Gastrocnemius medialis (tissue), 4 donors: ENCODE data around the gene HTRA3. TPM values are rescaled to one million over a fixed set of nuclear protein-coding genes. Genes with fewer than 3 reads are reported as not detected.

Source experiments
- ATAC-seq, 2 donors: fragments of 150-250 bp; one replicate each; pipeline ENCODE4 v1.9.1; 2016
- DNase-seq, 2 donors: peaks; one replicate each; pipeline ENCODE4 v3.0.0-alpha.2; 2019
- H3K27ac ChIP-seq, 4 donors: fragments of 200-600 bp; sonication (generic); 1 replicate in 1 of 4; 2 replicates in 3 of 4; pipeline ENCODE4 v1.5.1; 2016 to 2018; ENCODE audit warnings: mild to moderate bottlenecking in 2 of 4, moderate library complexity in 1 of 4
- H3K27me3 ChIP-seq, 3 donors: fragments of 200-600 bp; sonication (generic) in 2 of 3; 1 replicate in 1 of 3; 2 replicates in 2 of 3; pipeline versions ENCODE4 v1.5.1 to v1.6.0; 2016 to 2019; ENCODE audit warnings: mild to moderate bottlenecking in 1 of 3, moderate library complexity in 1 of 3
- H3K36me3 ChIP-seq, 2 donors: fragments of 200-600 bp; sonication (generic) in 1 of 2; one replicate each; pipeline ENCODE4 v1.5.1; 2017 to 2018
- H3K4me1 ChIP-seq, 2 donors: fragments of 200-600 bp; sonication (generic) in 1 of 2; one replicate each; pipeline ENCODE4 v1.5.1; 2016 to 2017; ENCODE audit warnings: mild to moderate bottlenecking in 2 of 2
- H3K4me3 ChIP-seq, 4 donors: fragments of 200-600 bp; sonication (generic) in 3 of 4; 1 replicate in 1 of 4; 2 replicates in 3 of 4; pipeline ENCODE4 v1.5.1; 2016 to 2019; ENCODE audit warnings: mild to moderate bottlenecking in 2 of 4
- H3K9me3 ChIP-seq, 3 donors: fragments of 200-600 bp; sonication (generic) in 2 of 3; 1 replicate in 1 of 3; 2 replicates in 2 of 3; pipeline ENCODE4 v1.5.1; 2016 to 2019
- POLR2A ChIP-seq, 2 donors: fragments of 450-650 bp; IDR thresholded peaks; one replicate each; pipeline ENCODE4 v1.6.1; 2017; ENCODE audit warnings: antibody characterized with exemption in 2 of 2, mild to moderate bottlenecking in 2 of 2, moderate library complexity in 2 of 2
- in situ Hi-C, 4 donors: fragments of 200-750 bp; cut with MboI; loops; one replicate each; pipeline versions ENCODE4 v1.15.0 to v1.8.0; 2017; ENCODE audit warnings: low sequenced_read_pairs in 4 of 4
- intact Hi-C: fragments of 100-400 bp; cut with DNase I; formaldehyde crosslinking; loops from one replicate; pipeline ENCODE4 v1.15.1; 2023; ENCODE audit warnings: low total_unique reads
- total RNA-seq, 4 donors: library from RNA; depleted of rRNA; stranded (reverse); fragments of >200 nt; gene quantifications; one replicate each; pipeline versions ENCODE4 v1.1.0 to v1.2.3, GENCODE V29; 2016
- TF ChIP-seq, protein P1 (sequence below), 5 experiments: fragments of 450-650 bp in 3 of 5; fragments of 200-600 bp in 2 of 5; sonication (generic) in 2 of 5; IDR thresholded peaks in 4 of 5; conservative IDR thresholded peaks in 1 of 5; 1 replicate in 4 of 5; 2 replicates in 1 of 5; pipeline ENCODE4 v1.5.1; 2016 to 2019; ENCODE audit warnings: antibody characterized with exemption in 5 of 5, mild to moderate bottlenecking in 3 of 5, moderate library complexity in 3 of 5

HTRA3 gene
- total RNA-seq, 4 donors from 2014 or later, result 8.4 to 22.2 (median 16.0) TPM

DNA sequence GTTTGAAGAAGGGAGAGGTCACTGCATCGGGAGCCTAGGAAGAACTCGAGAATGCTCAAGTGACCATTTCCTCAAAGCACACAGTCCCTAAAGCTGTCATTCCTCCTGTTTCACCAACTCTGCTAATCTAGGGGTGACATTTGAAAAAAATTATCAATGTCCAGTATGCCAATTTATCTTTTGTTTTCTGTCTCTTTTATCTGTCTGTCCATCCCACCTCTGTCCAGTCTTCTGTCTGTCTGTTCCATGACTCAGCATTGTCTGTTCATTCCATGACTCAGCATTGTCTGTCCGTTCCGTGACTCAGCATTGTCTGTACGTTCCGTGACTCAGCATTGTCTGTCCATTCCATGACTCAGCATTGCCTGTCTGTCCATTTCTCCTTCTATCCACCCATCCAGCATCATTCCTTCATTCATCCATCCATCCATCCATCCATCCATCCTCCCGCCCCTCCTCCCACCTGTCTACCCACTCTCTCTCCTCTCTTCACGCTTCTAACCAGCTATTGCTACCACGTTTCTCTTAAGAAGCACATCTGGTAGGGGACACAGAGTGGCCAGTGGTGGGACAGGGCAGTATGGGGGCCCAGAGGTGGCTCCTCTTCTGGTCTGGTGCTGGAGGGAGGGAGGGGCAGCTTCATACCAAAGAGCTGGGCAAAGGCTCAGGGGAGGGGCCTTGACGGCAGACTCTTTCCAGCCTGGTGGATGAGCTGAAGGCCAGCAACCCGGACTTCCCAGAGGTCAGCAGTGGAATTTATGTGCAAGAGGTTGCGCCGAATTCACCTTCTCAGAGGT is 34.1 kb downstream of the HTRA3 start:
- intact Hi-C loops, result no loop called here

GRCh38 chr4:8304827-8305695 is 35.5 kb downstream of the HTRA3 start:
- Histone ChIP-seq H3K4me3 (no peak overlapping the region), H3K27ac (peak overlapping the region in 1 of 4 donors; percentile 5), H3K9me3 (no peaks in the 10 kb centered on the region), H3K27me3 (no peaks in the 10 kb centered on the region), H3K36me3 (no peaks in the 10 kb centered on the region), H3K4me1 (peaks cover 17 to 35% of the 10 kb centered on the region in 2 donors)
- in situ Hi-C loops, result no loop called here
- no peak for TF ChIP-seq POLR2A (IDR thresholded peaks at IDR 0.05)
- TF ChIP-seq, protein P1, sequence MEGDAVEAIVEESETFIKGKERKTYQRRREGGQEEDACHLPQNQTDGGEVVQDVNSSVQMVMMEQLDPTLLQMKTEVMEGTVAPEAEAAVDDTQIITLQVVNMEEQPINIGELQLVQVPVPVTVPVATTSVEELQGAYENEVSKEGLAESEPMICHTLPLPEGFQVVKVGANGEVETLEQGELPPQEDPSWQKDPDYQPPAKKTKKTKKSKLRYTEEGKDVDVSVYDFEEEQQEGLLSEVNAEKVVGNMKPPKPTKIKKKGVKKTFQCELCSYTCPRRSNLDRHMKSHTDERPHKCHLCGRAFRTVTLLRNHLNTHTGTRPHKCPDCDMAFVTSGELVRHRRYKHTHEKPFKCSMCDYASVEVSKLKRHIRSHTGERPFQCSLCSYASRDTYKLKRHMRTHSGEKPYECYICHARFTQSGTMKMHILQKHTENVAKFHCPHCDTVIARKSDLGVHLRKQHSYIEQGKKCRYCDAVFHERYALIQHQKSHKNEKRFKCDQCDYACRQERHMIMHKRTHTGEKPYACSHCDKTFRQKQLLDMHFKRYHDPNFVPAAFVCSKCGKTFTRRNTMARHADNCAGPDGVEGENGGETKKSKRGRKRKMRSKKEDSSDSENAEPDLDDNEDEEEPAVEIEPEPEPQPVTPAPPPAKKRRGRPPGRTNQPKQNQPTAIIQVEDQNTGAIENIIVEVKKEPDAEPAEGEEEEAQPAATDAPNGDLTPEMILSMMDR (IDR thresholded peaks at IDR 0.05 in 4 of 5, conservative IDR thresholded peaks at IDR 0.05 in 1 of 5), result no peak
- intact Hi-C loops, result no loop called here
- DNase-seq (peak in 1 of 2 donors; percentile 9), ATAC-seq (no peak)

More for the DNA sequence above, 34.1 kb downstream of the HTRA3 start:
- in situ Hi-C loops, result no loop called here
- Histone ChIP-seq H3K36me3 (no peaks in the 10 kb centered on the region), H3K27ac (peak overlapping the region in 1 of 4 donors; percentile 48), H3K9me3 (no peaks in the 10 kb centered on the region), H3K4me3 (no peak overlapping the region), H3K27me3 (no peaks in the 10 kb centered on the region), H3K4me1 (peaks cover 6 to 21% of the 10 kb centered on the region in 2 donors)
- peak in 1 of 2 donors; percentile 42 for ATAC-seq
- peak in 1 of 2 donors; percentile 22 for DNase-seq
- TF ChIP-seq, protein P1 (IDR thresholded peaks at IDR 0.05 in 4 of 5, conservative IDR thresholded peaks at IDR 0.05 in 1 of 5), result no peak
- no peak for TF ChIP-seq POLR2A (IDR thresholded peaks at IDR 0.05)

- in situ Hi-C loops (no loop called here), intact Hi-C loops (no loop called here)
- Histone ChIP-seq H3K36me3 (no peaks in the 10 kb centered on the region), H3K27ac (peak overlapping the region in 2 of 4 donors; percentile 5 to 18), H3K27me3 (no peaks in the 10 kb centered on the region), H3K9me3 (no peaks in the 10 kb centered on the region), H3K4me3 (no peak overlapping the region), H3K4me1 (peaks cover 17 to 35% of the 10 kb centered on the region in 2 donors)
- no peak for ATAC-seq
- TF ChIP-seq, protein P1 (IDR thresholded peaks at IDR 0.05 in 4 of 5, conservative IDR thresholded peaks at IDR 0.05 in 1 of 5), result no peak
- no peak for TF ChIP-seq POLR2A (IDR thresholded peaks at IDR 0.05)
- DNase-seq, result peak in 1 of 2 donors; percentile 56
Observed at GRCh38 chr4:8305851-8306471, 36.4 kb downstream of the HTRA3 start.

- Histone ChIP-seq H3K9me3 (no peaks in the 10 kb centered on the region), H3K36me3 (no peaks in the 10 kb centered on the region), H3K27ac (peak overlapping the region in 3 of 4 donors; percentile 5 to 71 (median 19)), H3K4me3 (no peak overlapping the region), H3K4me1 (peaks cover 17 to 35% of the 10 kb centered on the region in 2 donors), H3K27me3 (no peaks in the 10 kb centered on the region)
- TF ChIP-seq, protein P1 (IDR thresholded peaks at IDR 0.05 in 4 of 5, conservative IDR thresholded peaks at IDR 0.05 in 1 of 5), result peak in 1 of 5 experiments; percentile 12
- TF ChIP-seq POLR2A (IDR thresholded peaks at IDR 0.05), result no peak
- ATAC-seq, result no peak
- DNase-seq, result peak in 1 of 2 donors; percentile 30
- in situ Hi-C loops, result no loop called here
- intact Hi-C loops, result no loop called here
Observed at GRCh38 chr4:8306511-8307021, 37.0 kb downstream of the HTRA3 start.
